ENCODE data around the gene TMEM258. TPM values are rescaled to one million over a fixed set of nuclear protein-coding genes. Genes with fewer than 3 reads are reported as not detected.

Gene TMEM258
- total RNA-seq, 1 donor from 2014 or later: 47.9 TPM

GRCh38 chr11:61795459-61795858 is 3.1 kb upstream of the TMEM258 start:
- peaks cover 33% of the 10 kb centered on the region for H3K4me1 ChIP-seq
- intact Hi-C loops (cut with DNase I): loop anchor here (10.0 kb wide), 2 partner anchors 99 to 309 kb away; partner anchors contain the start of gene FADS3
- TF ChIP-seq POLR2A (IDR thresholded peaks at IDR 0.05) (no peak), CTCF (IDR thresholded peaks at IDR 0.05) (no peak), POLR2AphosphoS5 (IDR thresholded peaks at IDR 0.05; ENCODE audit: insufficient read depth in 1 of 2, low read depth in 1 of 2) (no peak)
- no peaks in the 10 kb centered on the region for H3K27me3 ChIP-seq
- no peak overlapping the region for H3K27ac ChIP-seq
- DNase-seq (ENCODE audit: extremely low spot score in 2 of 2): no peak
- H3K9me3 ChIP-seq: no peaks in the 10 kb centered on the region
- H3K36me3 ChIP-seq: no peaks in the 10 kb centered on the region
- no peak overlapping the region for H3K4me3 ChIP-seq

- Histone ChIP-seq H3K27ac (no peak overlapping the region), H3K4me3 (no peak overlapping the region), H3K27me3 (no peaks in the 10 kb centered on the region), H3K4me1 (peaks cover 40% of the 10 kb centered on the region), H3K9me3 (no peaks in the 10 kb centered on the region), H3K36me3 (peaks cover 0 to 8% of the 10 kb centered on the region in 2 donors)
- TF ChIP-seq POLR2A (IDR thresholded peaks at IDR 0.05) (no peak), POLR2AphosphoS5 (IDR thresholded peaks at IDR 0.05; ENCODE audit: insufficient read depth in 1 of 2, low read depth in 1 of 2) (no peak), CTCF (IDR thresholded peaks at IDR 0.05) (no peak)
- DNase-seq (ENCODE audit: extremely low spot score in 2 of 2): no peak
- intact Hi-C loops (cut with DNase I): loop anchor here (10.0 kb wide), 2 partner anchors 100 to 310 kb away; partner anchors contain the start of gene FADS3
Measured at GRCh38 chr11:61794579-61794978, 2.2 kb upstream of the TMEM258 start.

GRCh38 chr11:61793829-61794204 is 1.4 kb upstream of the TMEM258 start:
- DNase-seq (ENCODE audit: extremely low spot score in 2 of 2): no peak
- TF ChIP-seq POLR2AphosphoS5 (IDR thresholded peaks at IDR 0.05; ENCODE audit: insufficient read depth in 1 of 2, low read depth in 1 of 2) (no peak), POLR2A (IDR thresholded peaks at IDR 0.05) (no peak), CTCF (IDR thresholded peaks at IDR 0.05) (no peak)
- Histone ChIP-seq H3K36me3 (peaks cover 0 to 16% of the 10 kb centered on the region in 2 donors), H3K27me3 (no peaks in the 10 kb centered on the region), H3K9me3 (no peaks in the 10 kb centered on the region), H3K4me1 (peaks cover 40% of the 10 kb centered on the region), H3K27ac (no peak overlapping the region), H3K4me3 (no peak overlapping the region)
- intact Hi-C loops (cut with DNase I): loop anchor here (10.0 kb wide), 2 partner anchors 101 to 311 kb away; partner anchors contain the start of gene FADS3

GRCh38 chr11:61793083-61793828 is 857 bp upstream of the TMEM258 start:
- peaks cover 40% of the 10 kb centered on the region for H3K4me1 ChIP-seq
- intact Hi-C loops (cut with DNase I): loop anchor here (10.0 kb wide), 2 partner anchors 102 to 312 kb away; partner anchors contain the start of gene FADS3
- H3K36me3 ChIP-seq: peaks cover 0 to 22% of the 10 kb centered on the region in 2 donors
- H3K27me3 ChIP-seq: no peaks in the 10 kb centered on the region
- H3K4me3 ChIP-seq: peak overlapping the region; percentile 79 to 84
- no peak for DNase-seq (ENCODE audit: extremely low spot score in 2 of 2)
- H3K27ac ChIP-seq: peak overlapping the region; percentile 96
- H3K9me3 ChIP-seq: no peaks in the 10 kb centered on the region
- TF ChIP-seq POLR2A (IDR thresholded peaks at IDR 0.05): no peak

- no peak for TF ChIP-seq CTCF (IDR thresholded peaks at IDR 0.05)
- no peak for TF ChIP-seq POLR2AphosphoS5 (IDR thresholded peaks at IDR 0.05; ENCODE audit: insufficient read depth in 1 of 2, low read depth in 1 of 2)
- TF ChIP-seq POLR2A (IDR thresholded peaks at IDR 0.05): no peak
- no peaks in the 10 kb centered on the region for H3K27me3 ChIP-seq
- H3K4me3 ChIP-seq: peak overlapping the region; percentile 79 to 84
- DNase-seq (ENCODE audit: extremely low spot score in 2 of 2): no peak
- peak overlapping the region; percentile 96 for H3K27ac ChIP-seq
- no peaks in the 10 kb centered on the region for H3K9me3 ChIP-seq
- peaks cover 35% of the 10 kb centered on the region for H3K4me1 ChIP-seq
- peaks cover 0 to 36% of the 10 kb centered on the region in 2 donors for H3K36me3 ChIP-seq
- intact Hi-C loops (cut with DNase I): loop anchor here (10.0 kb wide), 2 partner anchors 103 to 313 kb away; partner anchors contain the start of gene FADS3
Measured at GRCh38 chr11:61791737-61792309, 576 bp downstream of the TMEM258 start.
